Suprapubic skin (tissue), 4 donors: ENCODE results near the gene TOGARAM2. TPM values are rescaled to one million over a fixed set of nuclear protein-coding genes. Genes with fewer than 3 reads are reported as not detected.

Experiments used
- DNase-seq, 2 donors: peaks; one replicate each; pipeline ENCODE4 v3.0.0-alpha.2; 2019; ENCODE audit warnings: low spot score in 2 of 2
- H3K27ac ChIP-seq: fragments of 200-600 bp; sonication (generic); one replicate; pipeline ENCODE4 v1.5.1; 2019
- H3K27me3 ChIP-seq: fragments of 200-600 bp; sonication (generic); one replicate; pipeline ENCODE4 v1.5.1; 2019
- H3K36me3 ChIP-seq: fragments of 200-600 bp; sonication (generic); one replicate; pipeline ENCODE4 v1.5.1; 2019
- H3K4me1 ChIP-seq: fragments of 200-600 bp; sonication (generic); one replicate; pipeline ENCODE4 v1.5.1; 2019
- H3K4me3 ChIP-seq: fragments of 200-600 bp; sonication (generic); one replicate; pipeline ENCODE4 v1.5.1; 2019; ENCODE audit warnings: mild to moderate bottlenecking
- H3K9me3 ChIP-seq: fragments of 200-600 bp; sonication (generic); one replicate; pipeline ENCODE4 v1.5.1; 2019
- EP300 ChIP-seq: sonication (generic); formaldehyde crosslinking; IDR thresholded peaks from one replicate; pipeline ENCODE4 v1.6.1; 2017; ENCODE audit warnings: antibody characterized with exemption
- POLR2A ChIP-seq, 2 donors: fragments of 450-650 bp; IDR thresholded peaks; one replicate each; pipeline ENCODE4 v1.6.1; 2017; ENCODE audit warnings: antibody characterized with exemption in 2 of 2, mild to moderate bottlenecking in 2 of 2, moderate library complexity in 2 of 2
- POLR2AphosphoS5 ChIP-seq, 3 donors: sonication (generic); formaldehyde crosslinking; IDR thresholded peaks; one replicate each; pipeline ENCODE4 v1.6.1; 2017; ENCODE audit warnings: antibody characterized with exemption in 3 of 3
- WGBS: methylation state at CpG from one replicate; pipeline ENCODE4 v1.1.5; 2018; 5-methylcytosine and 5-hydroxymethylcytosine counted together
- total RNA-seq, 4 donors: library from RNA; depleted of rRNA; stranded (reverse); fragments of >200 nt; gene quantifications; one replicate each; pipeline ENCODE4 v1.1.0, GENCODE V29; 2016
- TF ChIP-seq, protein P1 (sequence below), 2 donors: fragments of 200-600 bp in 1 of 2; fragments of 450-650 bp in 1 of 2; sonication (generic) in 1 of 2; IDR thresholded peaks; one replicate each; pipeline ENCODE4 v1.5.1; 2016 to 2019; ENCODE audit warnings: antibody characterized with exemption in 2 of 2, mild to moderate bottlenecking in 1 of 2, moderate library complexity in 1 of 2

The TOGARAM2 gene
- total RNA-seq, result 1 to 10 TPM in 2 of 4 donors, under 1 TPM in 2; 0.08 to 4.9 (median 1.4) TPM

- H3K9me3 ChIP-seq, result no peaks in the 10 kb centered on the region
- no peak for TF ChIP-seq POLR2AphosphoS5 (IDR thresholded peaks at IDR 0.05)
- no peaks in the 10 kb centered on the region for H3K27me3 ChIP-seq
- H3K4me3 ChIP-seq, result no peak within 1 kb of the TSS
- WGBS, result 38% methylated on average over 7 of the region's 10 CpGs
- H3K36me3 ChIP-seq, result no peaks in the 10 kb centered on the region
- peaks cover 35% of the 10 kb centered on the region for H3K4me1 ChIP-seq
- DNase-seq, result no peak
- peak within 1 kb of the TSS; percentile 73 for H3K27ac ChIP-seq
These were observed at the start of gene TOGARAM2 for GRCh38 chr2:28981016-28981441. TSS of gene TOGARAM2 (plus strand) at chr2:28981298. CDS start at chr2:28994835, 13,537 bp downstream.

DNA sequence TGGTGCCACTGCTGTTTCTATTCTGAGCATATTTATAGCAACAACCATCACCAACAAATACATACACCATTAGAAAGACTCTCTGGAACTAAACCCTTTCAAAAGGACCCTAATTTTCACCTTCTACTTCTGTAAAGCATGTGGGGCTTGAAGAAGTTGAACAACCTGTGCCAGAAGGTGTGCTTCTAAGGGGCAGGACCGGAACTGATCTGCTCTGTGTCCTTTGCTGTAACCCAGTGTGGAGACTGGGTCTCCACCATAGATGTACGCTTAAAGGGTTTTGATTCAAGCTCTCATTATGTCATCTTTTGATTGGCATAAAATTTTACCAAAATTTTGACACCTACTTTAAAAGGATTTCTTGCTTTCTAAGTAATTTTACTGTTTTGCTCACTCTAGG, 46.3 kb upstream of the TOGARAM2 start:
- TF ChIP-seq POLR2A (IDR thresholded peaks at IDR 0.05) (no peak), EP300 (no peak), POLR2AphosphoS5 (IDR thresholded peaks at IDR 0.05) (no peak)
- TF ChIP-seq, protein P1, sequence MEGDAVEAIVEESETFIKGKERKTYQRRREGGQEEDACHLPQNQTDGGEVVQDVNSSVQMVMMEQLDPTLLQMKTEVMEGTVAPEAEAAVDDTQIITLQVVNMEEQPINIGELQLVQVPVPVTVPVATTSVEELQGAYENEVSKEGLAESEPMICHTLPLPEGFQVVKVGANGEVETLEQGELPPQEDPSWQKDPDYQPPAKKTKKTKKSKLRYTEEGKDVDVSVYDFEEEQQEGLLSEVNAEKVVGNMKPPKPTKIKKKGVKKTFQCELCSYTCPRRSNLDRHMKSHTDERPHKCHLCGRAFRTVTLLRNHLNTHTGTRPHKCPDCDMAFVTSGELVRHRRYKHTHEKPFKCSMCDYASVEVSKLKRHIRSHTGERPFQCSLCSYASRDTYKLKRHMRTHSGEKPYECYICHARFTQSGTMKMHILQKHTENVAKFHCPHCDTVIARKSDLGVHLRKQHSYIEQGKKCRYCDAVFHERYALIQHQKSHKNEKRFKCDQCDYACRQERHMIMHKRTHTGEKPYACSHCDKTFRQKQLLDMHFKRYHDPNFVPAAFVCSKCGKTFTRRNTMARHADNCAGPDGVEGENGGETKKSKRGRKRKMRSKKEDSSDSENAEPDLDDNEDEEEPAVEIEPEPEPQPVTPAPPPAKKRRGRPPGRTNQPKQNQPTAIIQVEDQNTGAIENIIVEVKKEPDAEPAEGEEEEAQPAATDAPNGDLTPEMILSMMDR (IDR thresholded peaks at IDR 0.05), result no peak
- peaks cover 82% of the 10 kb centered on the region for H3K36me3 ChIP-seq
- WGBS, result 96% methylated on average over 2 of the region's 2 CpGs
- no peaks in the 10 kb centered on the region for H3K4me1 ChIP-seq
- H3K4me3 ChIP-seq, result no peak overlapping the region
- H3K9me3 ChIP-seq, result no peaks in the 10 kb centered on the region
- no peak for DNase-seq
- no peak overlapping the region for H3K27ac ChIP-seq
- no peaks in the 10 kb centered on the region for H3K27me3 ChIP-seq

- 79% methylated on average over 3 of the region's 3 CpGs for WGBS
- peaks cover 86% of the 10 kb centered on the region for H3K36me3 ChIP-seq
These were observed 40.1 kb upstream of the TOGARAM2 start for GRCh38 chr2:28941008-28941407.

GRCh38 chr2:28944535-28945248, 36.4 kb upstream of the TOGARAM2 start:
- Histone ChIP-seq H3K9me3 (no peaks in the 10 kb centered on the region), H3K4me1 (no peaks in the 10 kb centered on the region), H3K36me3 (peaks cover 83% of the 10 kb centered on the region), H3K4me3 (no peak overlapping the region), H3K27ac (no peak overlapping the region), H3K27me3 (no peaks in the 10 kb centered on the region)
- no peak for DNase-seq
- TF ChIP-seq EP300, result no peak
- no peak for TF ChIP-seq POLR2A (IDR thresholded peaks at IDR 0.05)
- TF ChIP-seq, protein P1 (IDR thresholded peaks at IDR 0.05), result no peak
- no peak for TF ChIP-seq POLR2AphosphoS5 (IDR thresholded peaks at IDR 0.05)
- 80% methylated on average over 14 of the region's 14 CpGs for WGBS

More at GRCh38 chr2:28941008-28941407, 40.1 kb upstream of the TOGARAM2 start:
- TF ChIP-seq EP300 (no peak), POLR2A (IDR thresholded peaks at IDR 0.05) (no peak), POLR2AphosphoS5 (IDR thresholded peaks at IDR 0.05) (no peak)
- TF ChIP-seq, protein P1 (IDR thresholded peaks at IDR 0.05), result no peak
- Histone ChIP-seq H3K9me3 (no peaks in the 10 kb centered on the region), H3K4me1 (no peaks in the 10 kb centered on the region), H3K27ac (no peak overlapping the region), H3K4me3 (no peak overlapping the region), H3K27me3 (no peaks in the 10 kb centered on the region)
- no peak for DNase-seq

DNA sequence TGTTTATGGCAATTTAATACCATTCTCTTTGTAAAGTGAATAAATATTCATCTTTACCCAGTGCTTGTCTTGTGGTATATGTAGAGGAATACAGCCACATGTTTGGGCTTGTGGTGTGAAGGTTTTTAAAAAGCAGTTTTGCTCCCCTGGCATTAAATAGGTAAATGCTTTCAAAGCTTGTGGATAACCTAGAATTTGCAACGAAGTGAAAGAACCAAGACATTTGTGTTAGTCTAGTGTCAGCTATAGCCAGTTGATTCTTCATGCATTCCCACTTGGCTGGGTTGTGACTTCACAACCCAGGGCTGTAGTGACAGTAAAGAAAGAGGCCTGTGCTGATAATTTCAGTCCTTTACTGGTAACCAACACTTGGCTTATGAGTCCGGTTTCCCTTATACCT, 32.9 kb upstream of the TOGARAM2 start:
- Histone ChIP-seq H3K27me3 (no peaks in the 10 kb centered on the region), H3K27ac (no peak overlapping the region), H3K36me3 (peaks cover 56% of the 10 kb centered on the region), H3K4me1 (peaks cover 22% of the 10 kb centered on the region), H3K4me3 (no peak overlapping the region), H3K9me3 (no peaks in the 10 kb centered on the region)
- WGBS, result 84% methylated on average over 2 of the region's 2 CpGs
- no peak for DNase-seq
- no peak for TF ChIP-seq POLR2A (IDR thresholded peaks at IDR 0.05)

DNA sequence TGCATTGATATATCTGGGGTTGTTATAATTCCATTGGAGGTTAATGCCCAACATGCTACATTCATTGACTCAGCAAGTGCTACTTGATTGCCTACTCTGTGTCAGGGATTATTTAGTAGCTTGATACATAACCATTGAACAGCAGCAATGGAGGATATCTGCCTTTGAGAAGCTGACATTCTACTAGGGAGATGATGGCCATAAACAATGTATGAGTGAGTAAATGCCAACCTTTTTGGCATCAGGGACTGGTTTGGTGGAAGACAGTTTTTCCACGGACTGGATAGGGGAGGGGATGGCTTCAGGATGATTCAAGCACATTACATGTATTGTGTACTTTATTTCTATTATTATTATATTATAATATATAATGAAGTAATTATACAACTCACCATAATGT, 31.9 kb upstream of the TOGARAM2 start:
- H3K27me3 ChIP-seq, result no peaks in the 10 kb centered on the region
- peaks cover 46% of the 10 kb centered on the region for H3K36me3 ChIP-seq
- TF ChIP-seq, protein P1 (IDR thresholded peaks at IDR 0.05), result no peak
- no peaks in the 10 kb centered on the region for H3K9me3 ChIP-seq
- no peak for DNase-seq
- peaks cover 28% of the 10 kb centered on the region for H3K4me1 ChIP-seq
- no peak overlapping the region for H3K4me3 ChIP-seq
- no peak overlapping the region for H3K27ac ChIP-seq
- WGBS, result 84% methylated on average over 1 of the region's 1 CpG
